ENCODE measurements around the gene ANKS1A.

Gene ANKS1A

DNA sequence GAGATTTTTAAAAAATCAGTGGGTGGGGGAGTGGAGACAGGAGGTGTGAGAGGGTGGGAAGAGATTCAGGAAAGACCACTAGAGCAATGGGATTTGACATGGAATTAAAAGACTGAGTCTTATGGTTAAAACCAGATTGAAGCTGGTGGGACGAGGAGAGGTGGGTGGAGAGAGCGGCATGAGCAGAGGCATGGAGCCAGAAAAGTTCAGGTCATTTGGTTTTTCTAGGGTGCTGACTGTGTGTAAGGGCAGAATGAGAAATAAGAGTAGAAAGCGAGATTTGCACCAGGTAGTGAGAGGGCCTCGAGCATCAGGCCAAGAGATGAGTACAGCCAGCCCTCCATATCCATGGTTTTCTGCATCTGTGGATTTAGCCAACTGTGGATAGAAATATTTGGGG is 130.8 kb downstream of the ANKS1A start:
- no peak for DNase-seq (ENCODE audit: low read depth)
- TF ChIP-seq, protein P1, sequence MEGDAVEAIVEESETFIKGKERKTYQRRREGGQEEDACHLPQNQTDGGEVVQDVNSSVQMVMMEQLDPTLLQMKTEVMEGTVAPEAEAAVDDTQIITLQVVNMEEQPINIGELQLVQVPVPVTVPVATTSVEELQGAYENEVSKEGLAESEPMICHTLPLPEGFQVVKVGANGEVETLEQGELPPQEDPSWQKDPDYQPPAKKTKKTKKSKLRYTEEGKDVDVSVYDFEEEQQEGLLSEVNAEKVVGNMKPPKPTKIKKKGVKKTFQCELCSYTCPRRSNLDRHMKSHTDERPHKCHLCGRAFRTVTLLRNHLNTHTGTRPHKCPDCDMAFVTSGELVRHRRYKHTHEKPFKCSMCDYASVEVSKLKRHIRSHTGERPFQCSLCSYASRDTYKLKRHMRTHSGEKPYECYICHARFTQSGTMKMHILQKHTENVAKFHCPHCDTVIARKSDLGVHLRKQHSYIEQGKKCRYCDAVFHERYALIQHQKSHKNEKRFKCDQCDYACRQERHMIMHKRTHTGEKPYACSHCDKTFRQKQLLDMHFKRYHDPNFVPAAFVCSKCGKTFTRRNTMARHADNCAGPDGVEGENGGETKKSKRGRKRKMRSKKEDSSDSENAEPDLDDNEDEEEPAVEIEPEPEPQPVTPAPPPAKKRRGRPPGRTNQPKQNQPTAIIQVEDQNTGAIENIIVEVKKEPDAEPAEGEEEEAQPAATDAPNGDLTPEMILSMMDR (IDR thresholded peaks at IDR 0.05; ENCODE audit: low read length, missing control alignments) = no peak
- no peak overlapping the region for H3K4me3 ChIP-seq (replicated peaks; ENCODE audit: low read depth, low read length)

DNA sequence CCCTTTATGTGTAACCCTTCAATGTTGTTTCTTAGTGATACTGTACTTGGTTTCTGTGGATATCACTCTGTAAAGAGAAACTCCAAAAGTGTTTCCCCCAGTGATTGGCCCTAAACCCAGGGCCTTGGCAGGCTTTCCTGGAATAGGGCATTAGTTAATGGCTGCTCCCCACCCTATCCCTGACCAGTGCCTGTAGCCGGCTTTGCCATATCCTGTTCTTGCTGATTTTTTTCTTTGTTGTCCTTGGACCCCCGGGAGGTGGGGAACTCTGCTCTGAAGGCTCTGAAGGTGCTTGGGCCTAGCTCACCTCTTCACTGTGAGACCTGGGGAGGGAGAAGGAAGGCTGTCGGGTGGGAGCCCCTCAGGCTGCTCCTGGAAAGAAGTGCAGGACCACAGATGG is 131.9 kb downstream of the ANKS1A start:
- no peak for DNase-seq (ENCODE audit: low read depth)
- no peak overlapping the region for H3K4me3 ChIP-seq (replicated peaks; ENCODE audit: low read depth, low read length)
- TF ChIP-seq, protein P1 (IDR thresholded peaks at IDR 0.05; ENCODE audit: low read length, missing control alignments) = no peak

DNA sequence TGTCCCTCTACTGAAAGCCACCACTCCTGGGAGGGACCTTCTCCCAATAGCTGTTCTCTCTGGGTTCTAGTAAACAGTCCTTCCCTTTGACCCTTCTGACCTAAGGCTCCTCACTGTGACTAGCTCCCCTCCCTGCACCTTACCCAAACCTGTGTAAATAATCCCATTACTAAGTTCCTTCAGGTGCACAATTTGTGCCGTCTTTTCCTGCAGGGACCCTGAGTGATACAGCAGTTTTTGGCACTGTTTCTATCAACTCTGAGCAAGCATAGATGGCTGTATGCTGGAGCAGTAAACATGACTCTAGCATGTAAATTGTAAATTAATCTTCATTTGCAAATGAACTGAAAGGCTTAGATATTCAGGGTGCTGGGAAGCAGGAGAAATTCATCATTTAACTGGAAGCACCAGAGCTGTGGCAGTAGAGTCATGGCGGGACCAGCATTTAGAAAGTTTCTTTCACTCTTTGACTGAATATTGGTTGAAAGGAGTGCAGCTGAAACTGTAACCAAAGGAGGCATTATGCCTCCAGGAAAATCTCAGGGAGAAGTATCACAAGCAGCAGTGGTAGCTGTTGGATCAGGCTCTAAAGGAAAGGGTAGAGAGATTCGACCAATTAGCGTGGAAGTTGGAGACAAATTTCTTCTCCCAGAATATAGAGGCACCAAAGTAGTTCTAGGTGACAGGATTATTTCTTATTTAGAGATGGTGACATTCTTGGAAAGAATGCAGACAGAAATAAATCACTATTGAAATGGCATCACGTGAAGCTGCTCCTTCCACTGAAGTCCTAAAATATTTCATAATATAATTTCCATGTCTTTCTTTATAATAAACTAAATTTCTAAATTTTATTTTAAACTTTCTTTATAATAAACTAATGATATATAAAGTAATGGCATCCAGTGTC is 134.3 kb downstream of the ANKS1A start:
- TF ChIP-seq, protein P1 (IDR thresholded peaks at IDR 0.05; ENCODE audit: low read length, missing control alignments) = no peak
- no peak overlapping the region for H3K4me3 ChIP-seq (replicated peaks; ENCODE audit: low read depth, low read length)
- DNase-seq (ENCODE audit: low read depth) = no peak

DNA sequence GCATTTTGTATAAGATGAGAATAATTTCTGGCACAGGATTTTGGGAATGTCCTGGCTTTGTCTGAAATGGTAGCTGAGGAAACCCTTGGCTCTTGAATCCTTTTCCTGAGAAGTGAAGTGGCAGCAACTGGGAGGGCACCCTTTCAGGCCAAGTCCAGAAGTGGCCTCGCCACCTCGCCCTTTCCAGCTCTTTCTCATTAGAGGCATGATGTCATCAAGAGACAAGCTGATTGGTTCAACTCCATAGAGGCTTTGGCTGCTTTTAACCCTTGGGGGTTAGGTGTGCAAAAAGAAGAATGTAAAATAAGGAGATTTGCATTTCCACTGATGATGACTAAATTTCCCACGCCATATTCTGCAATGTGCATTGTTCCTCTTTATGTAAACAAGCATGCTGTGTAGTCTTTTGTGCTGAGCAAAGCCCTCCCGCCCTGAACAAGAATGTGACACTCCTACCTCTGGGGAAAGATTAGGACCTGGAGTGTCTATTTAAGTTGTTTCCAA is 135.5 kb downstream of the ANKS1A start:
- peak; percentile 87 for DNase-seq (ENCODE audit: low read depth)
- H3K4me3 ChIP-seq (replicated peaks; ENCODE audit: low read depth, low read length) = no peak overlapping the region
- TF ChIP-seq, protein P1 (IDR thresholded peaks at IDR 0.05; ENCODE audit: low read length, missing control alignments) = no peak

DNA sequence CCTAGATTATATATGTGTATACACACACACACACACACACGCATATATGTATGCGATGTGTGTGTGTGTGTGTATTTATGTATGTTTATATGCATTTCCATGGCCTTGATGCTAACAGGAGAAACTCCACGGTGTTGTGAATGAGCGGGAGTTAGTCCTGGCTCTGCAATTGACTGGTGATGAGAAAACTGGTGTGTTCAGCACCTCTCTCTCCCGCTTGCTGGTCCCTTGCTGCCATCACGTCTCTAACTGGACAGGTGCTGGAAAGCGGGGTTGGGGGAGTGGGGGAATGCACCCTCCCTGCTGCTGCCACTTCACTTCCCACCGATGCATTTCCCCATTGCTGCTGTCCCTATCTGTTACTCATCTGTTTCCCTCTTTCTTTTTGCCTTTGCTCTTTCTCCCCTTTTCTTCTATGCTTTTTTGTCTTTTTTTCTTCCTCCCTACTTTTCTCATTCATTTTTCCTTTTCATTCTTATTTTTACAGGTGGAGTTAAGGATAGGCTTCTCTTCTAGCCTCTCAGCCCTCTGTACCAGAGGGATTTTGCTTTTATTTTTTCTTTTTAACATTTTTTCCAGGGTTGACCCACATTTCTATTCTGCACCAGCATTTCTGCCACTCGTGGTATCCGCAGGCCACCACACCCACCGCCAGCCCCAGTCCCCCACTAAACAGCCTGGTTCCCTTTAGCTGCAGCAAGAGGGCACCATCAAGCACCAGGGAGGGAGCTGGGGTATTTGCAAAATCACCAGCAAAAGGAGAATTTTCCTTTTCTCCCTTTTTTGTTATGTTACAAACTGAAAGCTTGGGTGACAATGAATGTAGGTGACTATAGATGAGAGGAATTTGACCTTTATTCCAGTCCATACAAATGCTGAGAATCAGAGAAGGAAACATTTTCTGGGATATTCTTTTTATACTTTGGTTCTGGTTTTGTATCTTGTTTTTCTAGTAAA is 136.5 kb downstream of the ANKS1A start:
- TF ChIP-seq, protein P1 (IDR thresholded peaks at IDR 0.05; ENCODE audit: low read length, missing control alignments) = peak; percentile 24
- DNase-seq (ENCODE audit: low read depth) = no peak
- H3K4me3 ChIP-seq (replicated peaks; ENCODE audit: low read depth, low read length) = no peak overlapping the region

DNA sequence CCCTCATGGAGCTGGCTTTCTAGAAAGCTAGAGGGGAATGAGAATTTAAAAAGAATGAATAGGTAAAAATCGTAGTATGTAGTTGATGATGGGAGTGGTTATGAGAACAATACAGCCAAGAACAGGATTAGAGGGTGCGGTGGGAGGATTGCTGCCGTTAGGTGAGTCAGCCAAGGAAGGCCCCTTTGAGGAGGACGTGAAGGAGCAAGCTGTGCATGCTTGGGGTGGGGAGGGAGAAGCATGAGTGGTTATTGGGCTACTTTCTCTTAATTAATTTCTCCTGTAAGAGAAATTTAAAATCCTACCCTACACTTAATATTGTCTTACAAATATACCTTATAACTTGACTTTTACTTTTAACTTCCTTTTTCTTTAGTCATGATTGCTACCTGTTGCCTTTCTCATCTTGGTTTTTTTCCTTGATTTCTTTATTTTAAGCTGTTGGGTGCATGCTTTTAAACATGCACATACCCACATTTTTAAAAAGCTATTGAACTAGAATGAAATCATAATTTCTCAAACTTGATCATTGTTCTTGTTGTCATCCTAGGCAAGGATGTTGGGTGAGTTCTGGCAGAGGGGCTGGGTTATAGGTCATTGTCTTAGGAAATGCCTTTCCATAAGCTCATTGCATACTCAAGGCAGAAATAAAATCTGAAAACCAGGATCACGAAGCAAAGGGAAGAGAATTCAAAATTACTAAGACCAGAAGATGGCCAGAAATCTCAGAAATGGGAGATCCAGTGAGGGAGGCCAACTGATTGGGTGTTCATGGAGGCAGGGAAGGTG is 137.6 kb downstream of the ANKS1A start:
- TF ChIP-seq, protein P1 (IDR thresholded peaks at IDR 0.05; ENCODE audit: low read length, missing control alignments) = no peak
- peak; percentile 54 for DNase-seq (ENCODE audit: low read depth)
- H3K4me3 ChIP-seq (replicated peaks; ENCODE audit: low read depth, low read length) = no peak overlapping the region

Data from fibroblast of pulmonary artery (primary cell).